ENCODE measurements around the gene LEMD2.

LEMD2 gene

DNA sequence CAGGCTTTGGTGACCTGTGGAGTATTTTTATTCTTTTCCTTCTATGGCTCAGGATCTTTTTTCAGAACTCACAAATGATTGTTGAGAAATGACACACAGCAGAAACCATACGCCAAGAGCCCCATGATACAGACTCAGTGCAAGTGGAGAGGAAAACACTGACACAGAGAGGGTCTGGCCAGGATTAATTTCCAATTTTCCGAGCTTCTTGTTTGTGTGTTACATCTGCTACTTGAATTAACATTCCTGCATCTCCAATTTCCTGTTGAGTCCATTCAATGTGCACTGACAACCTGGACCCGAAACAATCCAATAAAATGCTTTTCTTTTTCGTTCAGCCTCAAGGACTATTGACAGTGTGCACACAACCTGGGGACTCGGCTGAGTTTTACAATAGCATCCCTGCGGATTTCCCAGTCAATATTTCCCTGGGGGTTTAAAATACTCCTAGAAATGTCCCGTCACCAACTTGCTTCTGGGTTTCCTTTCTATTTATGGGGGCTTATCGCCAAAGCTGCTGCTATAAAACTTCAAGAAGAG lies 19.8 kb upstream of the LEMD2 start:
- no peak for TF ChIP-seq GATA2 (IDR thresholded peaks at IDR 0.05; ENCODE audit: low read depth, low read length)
- TF ChIP-seq GATA3 (IDR thresholded peaks at IDR 0.05; ENCODE audit: low read depth, low read length): no peak

DNA sequence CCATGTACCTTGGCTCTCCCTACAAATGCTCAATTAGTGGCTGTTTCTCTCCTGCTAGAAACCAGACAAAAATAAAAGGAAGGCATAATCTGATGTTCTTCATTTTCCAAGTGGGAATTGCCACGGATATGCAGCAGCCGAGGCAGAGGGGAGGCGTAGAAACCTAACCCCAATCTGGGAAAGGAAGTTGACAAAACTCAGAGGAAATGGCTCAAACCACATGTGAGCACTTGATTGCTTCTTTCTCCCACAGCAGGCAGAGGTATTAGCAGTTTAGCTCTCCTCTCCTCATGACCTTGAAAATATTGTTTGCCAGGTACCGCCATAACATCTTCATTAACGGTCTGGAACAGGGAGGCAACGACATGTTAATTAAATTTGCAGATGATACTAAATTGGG lies 18.7 kb upstream of the LEMD2 start:
- no peak for TF ChIP-seq GATA3 (IDR thresholded peaks at IDR 0.05; ENCODE audit: low read depth, low read length)
- TF ChIP-seq GATA2 (IDR thresholded peaks at IDR 0.05; ENCODE audit: low read depth, low read length): no peak

DNA sequence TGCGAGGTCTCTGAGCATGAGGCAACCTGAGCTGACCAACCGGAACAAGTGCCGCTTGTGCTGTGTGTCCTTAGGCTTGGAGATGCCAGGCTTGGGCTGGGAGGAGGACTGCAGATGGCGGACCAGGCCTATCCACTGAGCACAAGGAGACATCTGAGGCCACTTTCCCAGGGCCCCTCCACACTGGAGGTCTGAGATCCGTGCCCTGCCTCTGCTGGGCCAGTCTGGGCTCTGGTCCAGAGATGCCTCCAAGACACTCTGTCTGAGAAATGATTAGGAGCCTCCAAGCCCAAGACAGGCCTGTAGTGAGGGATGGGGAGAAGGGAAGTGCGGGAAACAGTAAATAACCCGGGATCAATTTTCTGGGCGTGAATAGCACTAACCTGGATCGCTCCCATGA lies 17.9 kb upstream of the LEMD2 start:
- TF ChIP-seq GATA3 (IDR thresholded peaks at IDR 0.05; ENCODE audit: low read depth, low read length): no peak
- TF ChIP-seq GATA2 (IDR thresholded peaks at IDR 0.05; ENCODE audit: low read depth, low read length): no peak

DNA sequence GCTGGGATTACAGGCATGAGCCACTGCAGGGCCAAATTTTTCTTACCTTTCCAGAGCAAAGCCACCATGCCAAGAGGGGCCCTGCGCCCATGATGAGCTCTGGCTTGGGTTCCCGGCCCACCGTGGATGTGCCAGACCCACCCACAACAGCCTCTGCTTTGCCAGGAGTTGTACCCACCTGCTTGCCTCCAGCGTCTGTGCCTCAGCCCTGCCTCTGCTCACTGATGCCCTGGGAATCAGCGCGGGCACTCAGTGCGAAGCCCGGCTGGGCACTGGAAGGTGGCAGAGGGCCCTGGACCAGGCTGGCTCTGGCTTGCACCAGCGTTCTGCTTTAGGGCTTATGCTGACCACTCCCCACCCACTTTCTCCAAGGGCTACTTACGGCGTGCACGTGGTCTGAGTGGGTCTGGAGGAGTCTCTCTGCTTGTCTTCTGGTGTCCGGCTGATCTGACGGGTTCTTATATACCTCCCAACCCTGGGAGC lies 14.7 kb upstream of the LEMD2 start, which contains the start of gene MLN:
MLN (minus strand) TSS at position 433 of the 483 bp plus-strand sequence. CDS start 2,840 bp downstream, outside the sequence.
- no peak for TF ChIP-seq GATA2 (IDR thresholded peaks at IDR 0.05; ENCODE audit: low read depth, low read length)
- TF ChIP-seq GATA3 (IDR thresholded peaks at IDR 0.05; ENCODE audit: low read depth, low read length): no peak

DNA sequence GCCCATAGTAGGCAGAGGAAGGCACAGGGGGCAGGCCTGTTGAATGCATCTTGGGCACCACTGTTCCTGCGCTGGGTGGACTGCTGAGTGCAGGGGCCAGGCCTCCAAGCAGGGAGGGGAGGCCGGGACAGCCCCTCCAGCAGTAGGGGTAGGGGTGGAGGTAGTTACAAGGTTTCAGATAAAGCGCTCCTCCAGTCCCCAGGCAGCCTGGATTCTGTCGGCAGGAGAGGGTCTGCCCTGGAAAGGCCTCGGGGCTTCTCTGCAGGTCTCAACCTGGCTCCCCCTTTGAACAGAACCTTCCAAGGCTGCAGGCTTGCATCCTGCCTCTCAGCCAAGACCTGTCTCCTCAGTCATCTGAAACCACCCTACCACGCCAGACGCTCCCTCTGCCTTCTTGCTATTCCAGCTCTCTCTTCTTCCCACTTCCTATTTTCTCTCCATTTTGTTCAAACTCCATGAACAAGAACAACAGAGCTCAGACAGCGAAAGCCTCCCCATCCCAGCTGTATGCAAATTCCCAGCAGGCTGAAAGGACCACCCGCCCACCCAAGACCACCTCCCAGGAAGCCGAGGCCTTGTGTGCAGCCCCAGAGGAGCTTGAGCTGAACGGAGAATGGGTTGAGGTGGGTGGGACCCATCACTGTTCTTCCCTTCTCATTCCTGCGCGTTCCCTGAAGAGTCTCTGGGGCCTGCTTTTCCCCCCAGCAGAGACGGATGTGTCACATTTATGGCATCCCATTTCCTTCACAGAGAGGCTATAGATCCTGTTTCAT lies 13.4 kb upstream of the LEMD2 start:
- no peak for TF ChIP-seq GATA2 (IDR thresholded peaks at IDR 0.05; ENCODE audit: low read depth, low read length)
- TF ChIP-seq GATA3 (IDR thresholded peaks at IDR 0.05; ENCODE audit: low read depth, low read length): no peak

DNA sequence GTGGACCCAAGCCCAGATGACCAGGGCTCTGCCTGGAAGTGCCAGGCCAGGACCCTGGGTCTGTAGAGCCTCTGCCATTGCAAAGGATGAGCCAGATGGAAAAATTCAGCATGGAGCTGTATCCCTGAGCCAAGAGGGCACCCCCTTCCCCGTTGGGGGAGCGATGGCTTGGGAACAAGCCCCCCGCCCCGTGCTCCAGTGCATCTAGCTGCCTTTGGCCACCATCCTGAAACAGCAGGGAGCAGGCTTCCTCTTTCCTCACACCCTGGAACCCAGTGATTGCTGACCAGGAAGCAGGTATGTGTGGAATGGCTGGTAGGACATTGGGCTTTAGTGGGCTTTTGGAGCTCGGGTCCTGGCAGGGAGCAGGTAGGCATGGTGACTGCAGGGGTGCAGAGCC lies 12.7 kb upstream of the LEMD2 start:
- TF ChIP-seq GATA3 (IDR thresholded peaks at IDR 0.05; ENCODE audit: low read depth, low read length): no peak
- no peak for TF ChIP-seq GATA2 (IDR thresholded peaks at IDR 0.05; ENCODE audit: low read depth, low read length)

DNA sequence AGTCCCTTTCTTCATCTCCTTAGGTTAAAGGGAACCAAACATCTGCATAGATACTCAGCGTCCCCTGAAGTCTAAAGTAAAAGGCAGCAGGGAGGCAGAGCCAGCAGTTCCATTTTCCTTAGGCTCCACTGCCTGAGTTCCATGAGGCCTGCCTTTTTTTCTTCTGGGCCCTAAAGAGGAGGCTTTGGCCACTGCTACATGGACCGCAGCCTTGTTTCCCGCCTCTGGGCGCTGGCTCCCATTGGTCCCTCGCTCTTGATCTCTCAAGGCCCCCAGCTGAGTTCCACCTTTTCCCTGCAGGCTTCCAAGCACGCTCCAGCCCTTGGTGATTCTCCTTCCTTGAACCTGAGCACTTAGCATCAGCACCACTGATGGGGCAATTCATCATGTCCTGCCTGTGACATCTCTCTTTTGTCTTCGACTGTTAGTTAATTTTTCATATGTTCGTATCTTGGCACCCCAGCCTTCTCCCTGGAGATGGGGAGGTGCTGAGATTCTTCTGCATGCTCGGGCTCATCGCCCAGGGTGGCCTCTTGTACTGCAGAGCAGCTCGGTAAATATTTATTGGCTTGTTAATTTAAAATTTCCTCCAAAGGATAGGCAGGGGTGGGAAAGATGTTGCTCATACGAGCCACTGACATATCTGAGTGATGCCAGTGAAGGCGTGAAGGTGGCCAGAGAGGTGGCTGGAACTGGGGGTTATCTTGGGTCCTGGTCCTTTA lies 11.5 kb upstream of the LEMD2 start:
- no peak for TF ChIP-seq GATA2 (IDR thresholded peaks at IDR 0.05; ENCODE audit: low read depth, low read length)
- no peak for TF ChIP-seq GATA3 (IDR thresholded peaks at IDR 0.05; ENCODE audit: low read depth, low read length)

DNA sequence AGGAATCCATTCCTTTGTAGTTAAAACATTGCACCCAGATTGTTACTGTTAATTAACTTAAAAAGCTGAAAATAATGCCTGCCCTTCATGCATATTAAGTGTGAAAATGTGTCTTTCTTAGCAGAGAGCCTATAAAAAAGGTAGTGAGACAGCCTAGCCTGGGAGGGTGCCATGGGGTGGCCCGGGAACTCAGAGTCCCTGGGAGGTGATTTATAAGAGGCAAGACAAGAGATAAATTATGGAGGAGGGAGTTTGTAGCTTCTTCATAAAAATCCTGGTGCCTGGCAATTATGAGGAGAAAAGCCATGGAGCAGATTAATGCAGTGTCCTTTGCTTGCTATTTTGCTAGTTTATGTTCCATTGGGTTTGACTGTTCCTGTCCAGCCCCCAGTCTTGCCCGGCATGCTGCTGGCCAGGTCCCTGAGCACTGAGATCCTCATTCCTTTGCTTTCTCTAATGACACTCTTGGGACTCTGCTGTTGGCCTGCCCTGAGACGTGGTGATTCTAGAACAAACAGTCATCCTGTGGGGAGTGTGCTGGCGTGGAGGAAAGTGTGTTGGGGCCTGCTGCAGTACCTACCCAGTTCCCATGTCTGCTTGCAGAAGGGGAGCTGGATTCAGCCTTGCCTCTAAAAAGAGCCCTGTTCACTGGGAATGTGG lies 10.7 kb upstream of the LEMD2 start:
- TF ChIP-seq GATA3 (IDR thresholded peaks at IDR 0.05; ENCODE audit: low read depth, low read length) (no peak), GATA2 (IDR thresholded peaks at IDR 0.05; ENCODE audit: low read depth, low read length) (no peak)

DNA sequence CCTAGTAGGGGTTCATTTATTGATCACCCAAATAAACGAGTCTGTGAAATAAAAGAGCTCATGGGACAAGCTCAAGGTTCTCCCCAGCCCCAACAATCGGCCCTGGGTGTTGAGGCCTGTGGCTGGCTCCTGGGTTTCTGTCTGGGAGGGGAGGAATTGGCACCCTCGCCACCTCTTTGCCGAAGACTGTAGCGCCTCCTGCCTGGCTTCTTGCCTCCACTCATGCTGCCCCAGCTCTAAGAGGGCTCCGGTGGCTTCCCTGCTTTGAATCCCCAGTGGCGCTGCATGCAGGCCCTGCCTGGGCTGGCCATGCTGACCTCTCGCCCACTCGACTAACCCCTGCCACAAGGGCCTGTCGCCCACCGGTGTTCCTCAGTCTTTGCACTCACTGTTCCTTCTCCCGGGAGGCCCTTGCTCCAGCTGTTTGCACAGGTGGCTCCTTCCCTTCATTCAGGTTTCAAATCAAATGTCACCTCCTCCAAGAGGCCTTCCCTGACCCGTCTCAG lies 9.5 kb upstream of the LEMD2 start:
- no peak for TF ChIP-seq GATA3 (IDR thresholded peaks at IDR 0.05; ENCODE audit: low read depth, low read length)
- no peak for TF ChIP-seq GATA2 (IDR thresholded peaks at IDR 0.05; ENCODE audit: low read depth, low read length)

DNA sequence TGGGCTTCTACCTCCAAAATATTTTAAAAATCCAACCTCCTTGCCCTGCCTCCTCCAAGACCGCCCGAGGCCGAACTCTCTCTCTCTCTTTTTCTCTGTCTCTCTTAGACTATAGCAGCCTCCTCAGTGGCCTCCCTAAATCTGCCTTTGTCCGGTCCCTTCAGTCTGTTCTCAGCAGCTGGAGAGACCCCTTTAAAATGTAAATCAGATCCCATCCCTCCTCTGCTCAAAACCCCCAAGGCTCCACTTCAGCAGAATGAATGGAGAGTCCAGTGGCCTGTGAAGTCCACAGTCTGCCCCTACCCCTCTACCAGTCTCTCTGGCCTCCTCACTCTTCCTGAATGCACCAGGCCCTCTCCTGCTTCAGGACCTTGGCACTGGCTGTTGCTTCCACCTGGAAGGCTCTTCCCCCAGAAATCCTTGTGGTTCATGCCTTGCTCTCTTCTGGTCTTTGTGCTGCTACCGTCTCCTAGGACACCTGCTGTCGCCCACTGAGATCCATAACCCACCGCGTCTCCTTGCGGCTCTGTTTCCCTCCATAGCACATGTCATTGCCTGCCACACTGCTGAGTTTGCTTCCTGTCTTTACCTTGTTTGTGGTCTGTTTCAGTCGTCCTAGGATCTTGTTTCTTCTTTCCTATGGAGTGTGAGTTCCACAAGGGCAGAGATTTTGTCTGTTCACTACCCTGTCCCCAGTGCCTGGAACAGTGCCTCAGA lies 8.9 kb upstream of the LEMD2 start:
- TF ChIP-seq GATA3 (IDR thresholded peaks at IDR 0.05; ENCODE audit: low read depth, low read length) (no peak), GATA2 (IDR thresholded peaks at IDR 0.05; ENCODE audit: low read depth, low read length) (no peak)

DNA sequence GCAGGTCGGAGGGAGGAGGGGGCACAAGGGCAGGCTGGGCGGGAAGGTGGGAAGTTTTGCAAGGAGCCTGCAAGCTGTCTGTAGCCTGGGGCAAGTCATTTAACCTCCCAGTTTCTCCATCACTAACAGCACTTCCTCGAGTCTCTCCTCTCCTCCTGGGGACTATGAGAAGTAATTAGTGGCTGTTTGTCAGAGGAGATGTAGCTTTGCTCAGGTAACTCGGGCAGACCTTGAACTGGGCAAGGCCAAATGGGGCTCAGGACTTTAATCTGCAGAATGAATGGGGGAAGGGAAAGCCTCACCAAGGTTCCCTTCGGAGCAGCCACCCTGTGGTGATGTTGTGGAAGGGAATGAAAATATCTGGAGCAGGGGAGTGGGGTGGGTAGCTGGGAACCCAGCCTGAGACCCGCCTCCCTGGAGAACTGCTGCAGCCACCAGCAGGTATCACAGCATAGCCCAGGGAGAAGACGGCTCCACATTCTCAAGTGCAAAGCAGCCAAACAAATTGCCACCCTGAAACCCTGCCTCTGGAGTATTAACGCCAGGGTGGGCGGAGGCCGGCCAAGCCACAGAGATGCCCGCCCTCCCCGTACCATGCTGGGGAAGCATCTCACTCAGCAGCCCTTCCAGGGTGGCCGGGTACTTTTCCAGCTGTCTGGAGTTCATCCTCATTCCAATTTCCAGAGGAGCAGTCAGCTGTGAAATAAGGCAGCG lies 6.1 kb upstream of the LEMD2 start:
- TF ChIP-seq GATA3 (IDR thresholded peaks at IDR 0.05; ENCODE audit: low read depth, low read length) (no peak), GATA2 (IDR thresholded peaks at IDR 0.05; ENCODE audit: low read depth, low read length) (no peak)

DNA sequence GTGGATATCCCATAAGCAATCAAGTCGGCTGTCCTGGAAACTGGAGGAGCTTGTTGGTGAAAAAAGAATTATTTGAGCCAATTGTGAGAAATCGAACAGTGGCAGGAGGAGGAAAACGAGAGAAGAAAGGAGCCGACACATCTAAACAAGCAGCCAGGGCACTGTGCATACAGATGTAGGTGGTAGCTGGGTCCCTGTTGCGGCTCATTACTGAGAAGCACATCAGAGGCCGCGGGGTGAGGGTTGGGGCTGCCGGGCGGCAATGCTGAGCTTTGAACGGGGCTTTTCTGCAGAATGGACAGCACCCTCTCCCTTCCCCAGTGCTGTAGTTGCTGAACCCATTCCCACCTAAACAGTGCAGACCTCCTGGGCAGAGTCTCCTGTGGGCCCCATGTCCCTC lies 4.1 kb upstream of the LEMD2 start:
- no peak for TF ChIP-seq GATA3 (IDR thresholded peaks at IDR 0.05; ENCODE audit: low read depth, low read length)
- no peak for TF ChIP-seq GATA2 (IDR thresholded peaks at IDR 0.05; ENCODE audit: low read depth, low read length)

DNA sequence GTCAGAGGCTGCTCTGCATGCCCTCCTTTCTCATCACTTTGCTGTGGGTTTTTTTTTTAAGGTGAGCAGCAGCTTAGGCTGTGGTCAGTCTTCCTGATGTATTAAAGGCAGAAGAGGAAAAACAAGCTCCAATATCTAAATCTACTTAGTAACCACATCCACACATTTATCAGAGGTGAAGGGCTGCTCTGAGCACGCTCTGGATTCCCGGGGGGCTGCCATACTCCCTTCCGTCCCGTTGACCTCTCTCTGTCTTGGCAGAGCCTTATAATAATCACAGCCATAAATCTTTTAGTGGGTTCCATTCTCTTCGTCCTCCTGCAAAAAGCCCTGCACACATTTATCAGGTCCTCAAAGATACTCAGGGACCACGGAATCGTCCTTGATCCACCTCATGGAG lies 2.7 kb upstream of the LEMD2 start:
- TF ChIP-seq GATA3 (IDR thresholded peaks at IDR 0.05; ENCODE audit: low read depth, low read length) (no peak), GATA2 (IDR thresholded peaks at IDR 0.05; ENCODE audit: low read depth, low read length) (no peak)

Measured in SH-SY5Y (cell line).